Cardiac fibroblast (primary cell): ENCODE results near the gene ASPSCR1.
A peak's percentile ranks its signal among the peaks of the same experiment; 100 is the strongest.

ENCODE experiments used
- DNase-seq, 2 donors: peaks; one replicate each; pipeline versions ENCODE4 v3.0.0 to v3.0.0-alpha.2; 2010; ENCODE audit warnings: low read depth in 2 of 2
- H3K4me3 ChIP-seq, 2 donors: replicated peaks in 1 of 2; 1 replicate in 1 of 2; 2 replicates in 1 of 2; pipeline ENCODE4 v1.5.1; 2011; ENCODE audit warnings: low read depth in 2 of 2, low read length in 2 of 2, mild to moderate bottlenecking in 2 of 2, moderate library complexity in 1 of 2
- CTCF ChIP-seq: IDR thresholded peaks from one replicate; pipeline ENCODE4 v1.5.1; 2011; ENCODE audit warnings: low read depth, mild to moderate bottlenecking, low read length, inconsistent platforms

The ASPSCR1 gene

GRCh38 chr17:82062076-82062983 is 84.9 kb downstream of the ASPSCR1 start:
- no peak overlapping the region for H3K4me3 ChIP-seq
- no peak for TF ChIP-seq CTCF
- no peak for DNase-seq

GRCh38 chr17:82062984-82063368 is 85.5 kb downstream of the ASPSCR1 start:
- no peak for DNase-seq
- TF ChIP-seq CTCF: no peak
- H3K4me3 ChIP-seq: no peak overlapping the region

- TF ChIP-seq CTCF: no peak
- DNase-seq: no peak
- H3K4me3 ChIP-seq: peak overlapping the region in 1 of 2 donors; percentile 86
Measured at GRCh38 chr17:82063424-82064415, 86.3 kb downstream of the ASPSCR1 start.

GRCh38 chr17:82064433-82065192 is 87.2 kb downstream of the ASPSCR1 start:
- no peak for TF ChIP-seq CTCF

GRCh38 chr17:82065193-82065637 is 87.8 kb downstream of the ASPSCR1 start:
- no peak for DNase-seq
- H3K4me3 ChIP-seq: peak overlapping the region; percentile 78 to 86
- TF ChIP-seq CTCF: no peak

More at GRCh38 chr17:82064433-82065192, 87.2 kb downstream of the ASPSCR1 start:
- DNase-seq: no peak
- peak overlapping the region; percentile 78 to 86 for H3K4me3 ChIP-seq
